ENCODE results near the gene OR51E1. TPM values are rescaled to one million over a fixed set of nuclear protein-coding genes. Genes with fewer than 3 reads are reported as not detected.

OR51E1 gene
- total RNA-seq, 1 donor from 2014 or later, result not detected

GRCh38 chr11:4684631-4685285 lies 41.0 kb downstream of the OR51E1 start:
- no peaks in the 10 kb centered on the region for H3K36me3 Mint-ChIP-seq (ENCODE audit: unreplicated experiment)
- no peak for DNase-seq
- TF ChIP-seq CTCF (IDR thresholded peaks at IDR 0.05; ENCODE audit: partially characterized antibody, unreplicated experiment), result no peak
- H3K4me1 Mint-ChIP-seq (ENCODE audit: low read depth, unreplicated experiment), result peaks cover 4% of the 10 kb centered on the region
- H3K27ac Mint-ChIP-seq (ENCODE audit: unreplicated experiment), result no peak overlapping the region
- no peak overlapping the region for H3K4me3 Mint-ChIP-seq (ENCODE audit: unreplicated experiment)
- H3K9me3 Mint-ChIP-seq (ENCODE audit: unreplicated experiment), result no peaks in the 10 kb centered on the region
- H3K27me3 Mint-ChIP-seq (ENCODE audit: unreplicated experiment), result no peaks in the 10 kb centered on the region

GRCh38 chr11:4695442-4695841 lies 51.7 kb downstream of the OR51E1 start:
- Mint-ChIP-seq H3K4me1 (ENCODE audit: low read depth, unreplicated experiment) (no peaks in the 10 kb centered on the region), H3K36me3 (ENCODE audit: unreplicated experiment) (no peaks in the 10 kb centered on the region), H3K27ac (ENCODE audit: unreplicated experiment) (no peak overlapping the region), H3K9me3 (ENCODE audit: unreplicated experiment) (no peaks in the 10 kb centered on the region), H3K4me3 (ENCODE audit: unreplicated experiment) (no peak overlapping the region), H3K27me3 (ENCODE audit: unreplicated experiment) (no peaks in the 10 kb centered on the region)
- TF ChIP-seq CTCF (IDR thresholded peaks at IDR 0.05; ENCODE audit: partially characterized antibody, unreplicated experiment), result no peak
- DNase-seq, result no peak

- Mint-ChIP-seq H3K4me1 (ENCODE audit: low read depth, unreplicated experiment) (no peaks in the 10 kb centered on the region), H3K27me3 (ENCODE audit: unreplicated experiment) (no peaks in the 10 kb centered on the region), H3K9me3 (ENCODE audit: unreplicated experiment) (no peaks in the 10 kb centered on the region), H3K4me3 (ENCODE audit: unreplicated experiment) (no peak within 1 kb of the TSS), H3K36me3 (ENCODE audit: unreplicated experiment) (no peaks in the 10 kb centered on the region), H3K27ac (ENCODE audit: unreplicated experiment) (no peak within 1 kb of the TSS)
- no peak for DNase-seq
- TF ChIP-seq CTCF (IDR thresholded peaks at IDR 0.05; ENCODE audit: partially characterized antibody, unreplicated experiment), result no peak
Observed at GRCh38 chr11:4697585-4697984, 53.8 kb downstream of the OR51E1 start, which contains the start of gene OR51E2. TSS of gene OR51E2 (minus strand) at chr11:4697853. CDS start at chr11:4682711, 15,142 bp downstream.

GRCh38 chr11:4699697-4700435 lies 56.1 kb downstream of the OR51E1 start:
- Mint-ChIP-seq H3K36me3 (ENCODE audit: unreplicated experiment) (no peaks in the 10 kb centered on the region), H3K27ac (ENCODE audit: unreplicated experiment) (no peak overlapping the region), H3K4me1 (ENCODE audit: low read depth, unreplicated experiment) (peaks cover 10% of the 10 kb centered on the region), H3K4me3 (ENCODE audit: unreplicated experiment) (no peak overlapping the region), H3K9me3 (ENCODE audit: unreplicated experiment) (no peaks in the 10 kb centered on the region), H3K27me3 (ENCODE audit: unreplicated experiment) (no peaks in the 10 kb centered on the region)
- no peak for DNase-seq
- no peak for TF ChIP-seq CTCF (IDR thresholded peaks at IDR 0.05; ENCODE audit: partially characterized antibody, unreplicated experiment)

GRCh38 chr11:4700436-4700820 lies 56.6 kb downstream of the OR51E1 start:
- no peak overlapping the region for H3K27ac Mint-ChIP-seq (ENCODE audit: unreplicated experiment)
- TF ChIP-seq CTCF (IDR thresholded peaks at IDR 0.05; ENCODE audit: partially characterized antibody, unreplicated experiment), result no peak
- no peak overlapping the region for H3K4me3 Mint-ChIP-seq (ENCODE audit: unreplicated experiment)
- H3K36me3 Mint-ChIP-seq (ENCODE audit: unreplicated experiment), result no peaks in the 10 kb centered on the region
- H3K4me1 Mint-ChIP-seq (ENCODE audit: low read depth, unreplicated experiment), result peaks cover 11% of the 10 kb centered on the region
- no peak for DNase-seq
- no peaks in the 10 kb centered on the region for H3K9me3 Mint-ChIP-seq (ENCODE audit: unreplicated experiment)
- H3K27me3 Mint-ChIP-seq (ENCODE audit: unreplicated experiment), result no peaks in the 10 kb centered on the region
